A549 (cell line): ENCODE data around the gene FXR2. TPM values are rescaled to one million over a fixed set of nuclear protein-coding genes. Genes with fewer than 3 reads are reported as not detected.

Experiments used
- ATAC-seq, 2 experiments: fragments of 200-7000 bp in 1 of 2; fragments of >200 bp in 1 of 2; cut with Nextera tagmentation in 1 of 2; cut with Tn5 transposase in 1 of 2; 3 replicates each; pipeline versions ENCODE4 v1.8.0 to v1.9.1; 2018 to 2020; ENCODE audit warnings: mild to moderate bottlenecking in 1 of 2, moderate library complexity in 1 of 2
- CTCF ChIA-PET: fragments of 300-600 bp; sonication (Branson Sonifier 250); formaldehyde crosslinking; extraction: SDS; loops from one replicate; lab custom pipeline; 2021; ENCODE audit warnings: antibody characterized with exemption, inconsistent platforms; lab: Yijun Ruan, JAX
- POLR2A ChIA-PET: fragments of 350-600 bp; formaldehyde crosslinking; extraction: SDS; loops from one replicate; lab custom pipeline; 2021; ENCODE audit warnings: antibody characterized with exemption, inconsistent platforms; lab: Yijun Ruan, JAX
- DNase-seq, 2 experiments: peaks; one replicate each; pipeline versions ENCODE4 v3.0.0 to v3.0.0-alpha.2; 2011 to 2016; ENCODE audit warnings: low read depth in 1 of 2, low spot score in 1 of 2
- FAIRE-seq: peaks from 2 replicates; lab custom pipeline; 2011; peaks lifted over from hg19 to GRCh38; lab: Jason Lieb, UNC
- H3K27ac ChIP-seq, 2 experiments: fragments of >200 bp; sonication (Bioruptor Twin); formaldehyde crosslinking; 3 replicates each; pipeline ENCODE4 v1.5.1; 2016 to 2017
- H3K4me1 ChIP-seq: fragments of >200 bp; sonication (Bioruptor Twin); formaldehyde crosslinking; 3 replicates; pipeline ENCODE4 v1.6.1; 2016
- H3K4me2 ChIP-seq: fragments of >200 bp; sonication (Bioruptor Twin); formaldehyde crosslinking; 3 replicates; pipeline ENCODE4 v1.6.1; 2016
- H3K4me3 ChIP-seq: fragments of >200 bp; sonication (Bioruptor Twin); formaldehyde crosslinking; 3 replicates; pipeline ENCODE4 v1.5.1; 2016
- H3K9me3 ChIP-seq: fragments of >200 bp; sonication (Bioruptor Twin); formaldehyde crosslinking; 3 replicates; pipeline ENCODE4 v1.6.1; 2016
- BHLHE40 ChIP-seq: IDR thresholded peaks from 2 replicates; pipeline ENCODE4 v1.6.1; 2012; ENCODE audit warnings: low read depth, low read length, inconsistent platforms
- CHD2 ChIP-seq: fragments of 150-350 bp; IDR thresholded peaks from 2 replicates; pipeline ENCODE4 v1.6.1; 2014; ENCODE audit warnings: low read length; ENCODE audit not compliant: partially characterized antibody
- CHD4 ChIP-seq: fragments of 200-600 bp; sonication (generic); IDR thresholded peaks from 2 replicates; pipeline ENCODE4 v1.6.1; 2016; ENCODE audit warnings: antibody characterized with exemption, mild to moderate bottlenecking, borderline replicate concordance
- EHMT2 ChIP-seq: fragments of 200-600 bp; sonication (generic); IDR thresholded peaks from 2 replicates; pipeline ENCODE4 v1.6.1; 2016; ENCODE audit warnings: antibody characterized with exemption, low read depth, mild to moderate bottlenecking, moderate library complexity
- EP300 ChIP-seq, 2 experiments: fragments of >200 bp; sonication (Bioruptor Twin); formaldehyde crosslinking; IDR thresholded peaks; 2 replicates in 1 of 2; 3 replicates in 1 of 2; pipeline ENCODE4 v1.6.1; 2016 to 2017
- ESRRA ChIP-seq: fragments of 150-350 bp; IDR thresholded peaks from 2 replicates; pipeline ENCODE4 v1.6.1; 2014; ENCODE audit warnings: mild to moderate bottlenecking, low read length, borderline replicate concordance
- FOSB ChIP-seq: fragments of 250-450 bp; sonication (Bioruptor Pico); IDR thresholded peaks from 2 replicates; pipeline ENCODE4 v1.5.0; 2020; ENCODE audit warnings: mild to moderate bottlenecking, moderate library complexity
- FOSL2 ChIP-seq, 2 experiments: fragments of 450-650 bp in 1 of 2; fragments of >200 bp in 1 of 2; sonication (Bioruptor Twin) in 1 of 2; formaldehyde crosslinking; IDR thresholded peaks; 2 replicates each; pipeline versions ENCODE4 v1.5.0 to v1.6.1; 2016 to 2020; ENCODE audit warnings: mild to moderate bottlenecking in 1 of 2, moderate library complexity in 1 of 2
- FOXS1 ChIP-seq: fragments of 250-450 bp; sonication (Bioruptor Pico); IDR thresholded peaks from 2 replicates; pipeline ENCODE4 v1.5.0; 2020; ENCODE audit warnings: mild to moderate bottlenecking, moderate library complexity
- HDAC2 ChIP-seq: fragments of 200-600 bp; sonication (generic); IDR thresholded peaks from 2 replicates; pipeline ENCODE4 v1.6.1; 2016
- HEYL ChIP-seq: fragments of 250-450 bp; sonication (Bioruptor Pico); IDR thresholded peaks from 2 replicates; pipeline ENCODE4 v1.8.0; 2021; ENCODE audit warnings: mild to moderate bottlenecking, moderate library complexity
- HOXB5 ChIP-seq: fragments of 250-450 bp; sonication (Bioruptor Pico); IDR thresholded peaks from 2 replicates; pipeline ENCODE4 v1.5.0; 2020; ENCODE audit warnings: mild to moderate bottlenecking, moderate library complexity
- JUN ChIP-seq, 2 experiments: fragments of >200 bp; sonication (Bioruptor Twin); formaldehyde crosslinking; IDR thresholded peaks; 2 replicates in 1 of 2; 3 replicates in 1 of 2; pipeline ENCODE4 v1.6.1; 2016 to 2017
- JUNB ChIP-seq: fragments of >200 bp; sonication (Bioruptor Twin); formaldehyde crosslinking; IDR thresholded peaks from 2 replicates; pipeline ENCODE4 v1.6.1; 2016
- KDM1A ChIP-seq: fragments of 200-600 bp; sonication (generic); IDR thresholded peaks from 2 replicates; pipeline ENCODE4 v1.6.1; 2016; ENCODE audit warnings: low read depth, mild to moderate bottlenecking
- KDM5A ChIP-seq: fragments of 200-600 bp; sonication (generic); IDR thresholded peaks from 2 replicates; pipeline ENCODE4 v1.6.1; 2016; ENCODE audit warnings: antibody characterized with exemption, mild to moderate bottlenecking
- MAFK ChIP-seq: fragments of 450-650 bp; IDR thresholded peaks from 2 replicates; pipeline ENCODE4 v1.6.1; 2014; ENCODE audit not compliant: partially characterized antibody
- MYC ChIP-seq: IDR thresholded peaks from 2 replicates; pipeline ENCODE4 v1.6.1; 2012; ENCODE audit warnings: mild to moderate bottlenecking, inconsistent platforms, low read length, improper control_type of control experiment, borderline replicate concordance
- NPAS2 ChIP-seq: fragments of 250-450 bp; sonication (Bioruptor Pico); IDR thresholded peaks from 2 replicates; pipeline ENCODE4 v1.8.0; 2022; ENCODE audit warnings: mild to moderate bottlenecking, moderate library complexity, borderline replicate concordance
- NR3C1 ChIP-seq: fragments of >200 bp; sonication (Bioruptor Twin); formaldehyde crosslinking; IDR thresholded peaks from 3 replicates; pipeline ENCODE4 v1.6.1; 2017
- PHF8 ChIP-seq: fragments of 200-600 bp; sonication (generic); IDR thresholded peaks from 2 replicates; pipeline ENCODE4 v1.6.1; 2016; ENCODE audit warnings: low read depth, mild to moderate bottlenecking, antibody characterized with exemption, moderate library complexity, borderline replicate concordance
- POLR2A ChIP-seq: IDR thresholded peaks from 2 replicates; pipeline ENCODE4 v1.6.1; 2012; ENCODE audit warnings: mild to moderate bottlenecking, low read length
- RAD21 ChIP-seq, 2 experiments: fragments of >200 bp in 1 of 2; sonication (Bioruptor Twin) in 1 of 2; formaldehyde crosslinking in 1 of 2; IDR thresholded peaks in 1 of 2; conservative IDR thresholded peaks in 1 of 2; 2 replicates in 1 of 2; 3 replicates in 1 of 2; pipeline ENCODE4 v1.6.1; 2012 to 2018; ENCODE audit warnings: inconsistent platforms in 1 of 2
- RFX5 ChIP-seq: fragments of 450-650 bp; IDR thresholded peaks from 2 replicates; pipeline ENCODE4 v1.7.1; 2014; ENCODE audit warnings: antibody characterized with exemption, mild to moderate bottlenecking, moderate library complexity
- RNF2 ChIP-seq: fragments of 200-600 bp; sonication (generic); IDR thresholded peaks from 2 replicates; pipeline ENCODE4 v1.6.1; 2016; ENCODE audit warnings: low read depth, mild to moderate bottlenecking, antibody characterized with exemption, moderate library complexity, borderline replicate concordance
- TFCP2L1 ChIP-seq: fragments of 250-450 bp; sonication (Bioruptor Pico); IDR thresholded peaks from 2 replicates; pipeline ENCODE4 v1.5.0; 2021; ENCODE audit warnings: mild to moderate bottlenecking
- ZC3H11A ChIP-seq: fragments of 450-650 bp; IDR thresholded peaks from 2 replicates; pipeline ENCODE4 v1.6.1; 2014; ENCODE audit warnings: antibody characterized with exemption, mild to moderate bottlenecking
- ZFP36 ChIP-seq: fragments of 450-650 bp; IDR thresholded peaks from 2 replicates; pipeline ENCODE4 v1.6.1; 2014; ENCODE audit warnings: borderline replicate concordance; ENCODE audit not compliant: partially characterized antibody
- WGBS: methylation state at CpG from one replicate; pipeline ENCODE4 v1.1.6; 2017; ENCODE audit errors: missing lambda C conversion rate; 5-methylcytosine and 5-hydroxymethylcytosine counted together
- polyA plus RNA-seq, 4 experiments: library from polyadenylated mRNA; depleted of rRNA in 3 of 4; stranded (reverse); fragments of >200 nt; fragmentation: RNase III in 1 of 4; extraction: RNeasy Plus Mini Kit Qiagen cat#74134 plus additional on column Dnase treatment in 1 of 4; gene quantifications; 2 replicates in 3 of 4; 3 replicates in 1 of 4; pipeline ENCODE4 v1.2.3, GENCODE V29; 2011 to 2017
- TF ChIP-seq, protein P1 (sequence below): IDR thresholded peaks from 2 replicates; pipeline ENCODE4 v1.6.1; 2012; ENCODE audit warnings: low read depth, borderline replicate concordance
- TF ChIP-seq, protein P2 (sequence below): fragments of 200-600 bp; sonication (generic); IDR thresholded peaks from 2 replicates; pipeline ENCODE4 v1.6.1; 2016; ENCODE audit warnings: antibody characterized with exemption, mild to moderate bottlenecking, moderate library complexity
- TF ChIP-seq, protein P3 (sequence below): fragments of 250-450 bp; sonication (Bioruptor Pico); IDR thresholded peaks from 2 replicates; pipeline ENCODE4 v1.5.0; 2021; ENCODE audit warnings: mild to moderate bottlenecking, moderate library complexity, borderline replicate concordance
- TF ChIP-seq, protein P4 (sequence below): IDR thresholded peaks from 2 replicates; pipeline ENCODE4 v1.6.1; 2012
- TF ChIP-seq, protein P5 (sequence below): fragments of >200 bp; sonication (Bioruptor Twin); formaldehyde crosslinking; IDR thresholded peaks from 2 replicates; pipeline ENCODE4 v1.6.1; 2016

Gene FXR2
- polyA plus RNA-seq, 2 of the 4 experiments (the other 2 are of a cell fraction): 40.7 to 45.2 TPM

DNA sequence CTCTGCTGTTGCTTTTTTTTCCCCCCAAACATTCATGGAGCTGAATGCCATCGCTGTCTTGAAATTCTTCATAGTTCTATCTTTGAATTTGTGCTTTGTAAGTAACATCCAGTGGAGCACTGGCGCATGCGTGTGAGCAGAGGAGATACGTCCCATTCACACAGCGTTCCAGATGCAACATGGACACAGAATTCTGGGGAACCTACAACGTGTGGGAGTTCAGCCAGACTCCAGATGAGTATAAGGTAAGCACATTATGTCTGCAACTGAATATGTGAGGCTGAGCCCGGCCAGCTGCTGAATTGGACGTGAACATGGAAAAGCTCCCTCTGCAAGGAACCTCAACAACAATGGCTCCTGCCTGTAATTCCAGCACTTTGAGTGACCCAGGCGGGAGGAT is 31.8 kb upstream of the FXR2 start:
- TF ChIP-seq, protein P1, sequence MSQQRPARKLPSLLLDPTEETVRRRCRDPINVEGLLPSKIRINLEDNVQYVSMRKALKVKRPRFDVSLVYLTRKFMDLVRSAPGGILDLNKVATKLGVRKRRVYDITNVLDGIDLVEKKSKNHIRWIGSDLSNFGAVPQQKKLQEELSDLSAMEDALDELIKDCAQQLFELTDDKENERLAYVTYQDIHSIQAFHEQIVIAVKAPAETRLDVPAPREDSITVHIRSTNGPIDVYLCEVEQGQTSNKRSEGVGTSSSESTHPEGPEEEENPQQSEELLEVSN: no peak
- no peak for TF ChIP-seq EP300 (IDR thresholded peaks at IDR 0.05)
- no peak for TF ChIP-seq TFCP2L1 (CRISPR knock-in tag)
- TF ChIP-seq PHF8: no peak
- TF ChIP-seq JUN (IDR thresholded peaks at IDR 0.05): no peak
- no peak for TF ChIP-seq BHLHE40
- no peak for TF ChIP-seq EHMT2
- TF ChIP-seq, protein P2, sequence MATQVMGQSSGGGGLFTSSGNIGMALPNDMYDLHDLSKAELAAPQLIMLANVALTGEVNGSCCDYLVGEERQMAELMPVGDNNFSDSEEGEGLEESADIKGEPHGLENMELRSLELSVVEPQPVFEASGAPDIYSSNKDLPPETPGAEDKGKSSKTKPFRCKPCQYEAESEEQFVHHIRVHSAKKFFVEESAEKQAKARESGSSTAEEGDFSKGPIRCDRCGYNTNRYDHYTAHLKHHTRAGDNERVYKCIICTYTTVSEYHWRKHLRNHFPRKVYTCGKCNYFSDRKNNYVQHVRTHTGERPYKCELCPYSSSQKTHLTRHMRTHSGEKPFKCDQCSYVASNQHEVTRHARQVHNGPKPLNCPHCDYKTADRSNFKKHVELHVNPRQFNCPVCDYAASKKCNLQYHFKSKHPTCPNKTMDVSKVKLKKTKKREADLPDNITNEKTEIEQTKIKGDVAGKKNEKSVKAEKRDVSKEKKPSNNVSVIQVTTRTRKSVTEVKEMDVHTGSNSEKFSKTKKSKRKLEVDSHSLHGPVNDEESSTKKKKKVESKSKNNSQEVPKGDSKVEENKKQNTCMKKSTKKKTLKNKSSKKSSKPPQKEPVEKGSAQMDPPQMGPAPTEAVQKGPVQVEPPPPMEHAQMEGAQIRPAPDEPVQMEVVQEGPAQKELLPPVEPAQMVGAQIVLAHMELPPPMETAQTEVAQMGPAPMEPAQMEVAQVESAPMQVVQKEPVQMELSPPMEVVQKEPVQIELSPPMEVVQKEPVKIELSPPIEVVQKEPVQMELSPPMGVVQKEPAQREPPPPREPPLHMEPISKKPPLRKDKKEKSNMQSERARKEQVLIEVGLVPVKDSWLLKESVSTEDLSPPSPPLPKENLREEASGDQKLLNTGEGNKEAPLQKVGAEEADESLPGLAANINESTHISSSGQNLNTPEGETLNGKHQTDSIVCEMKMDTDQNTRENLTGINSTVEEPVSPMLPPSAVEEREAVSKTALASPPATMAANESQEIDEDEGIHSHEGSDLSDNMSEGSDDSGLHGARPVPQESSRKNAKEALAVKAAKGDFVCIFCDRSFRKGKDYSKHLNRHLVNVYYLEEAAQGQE: no peak
- TF ChIP-seq HEYL (CRISPR knock-in tag): no peak
- no peak for TF ChIP-seq HDAC2
- no peak for TF ChIP-seq CHD2
- no peak for TF ChIP-seq JUNB
- TF ChIP-seq RAD21 (conservative IDR thresholded peaks at IDR 0.05 in 1 of 2, IDR thresholded peaks at IDR 0.05 in 1 of 2): no peak
- no peak for TF ChIP-seq CHD4
- TF ChIP-seq FOSL2 (IDR thresholded peaks at IDR 0.05): no peak
- no peak for TF ChIP-seq FOSL2 (CRISPR knock-in tag; IDR thresholded peaks at IDR 0.05)
- TF ChIP-seq FOXS1 (CRISPR knock-in tag): no peak
- TF ChIP-seq HOXB5: no peak
- TF ChIP-seq ESRRA: no peak
- no peak for TF ChIP-seq KDM5A
- no peak for TF ChIP-seq RFX5
- ATAC-seq (no peak), FAIRE-seq (no peak), DNase-seq (no peak)
- H3K4me2 ChIP-seq: no peak overlapping the region
- no peaks in the 10 kb centered on the region for H3K9me3 ChIP-seq
- peaks cover 13% of the 10 kb centered on the region; the same call in 1 of the 3 replicates for H3K4me1 ChIP-seq
- 64% methylated on average over 8 of the region's 9 CpGs for WGBS
- CTCF ChIA-PET: interaction anchor here (0.6 to 8.0 kb wide), 10 partner anchors 9 to 245 kb away, joined by 3 to 80 read pairs (median 4); partner anchors contain the start of genes SAT2 and TP53
- POLR2A ChIA-PET: no interaction called here
- H3K4me3 ChIP-seq: no peak overlapping the region
- H3K27ac ChIP-seq: no peak overlapping the region

DNA sequence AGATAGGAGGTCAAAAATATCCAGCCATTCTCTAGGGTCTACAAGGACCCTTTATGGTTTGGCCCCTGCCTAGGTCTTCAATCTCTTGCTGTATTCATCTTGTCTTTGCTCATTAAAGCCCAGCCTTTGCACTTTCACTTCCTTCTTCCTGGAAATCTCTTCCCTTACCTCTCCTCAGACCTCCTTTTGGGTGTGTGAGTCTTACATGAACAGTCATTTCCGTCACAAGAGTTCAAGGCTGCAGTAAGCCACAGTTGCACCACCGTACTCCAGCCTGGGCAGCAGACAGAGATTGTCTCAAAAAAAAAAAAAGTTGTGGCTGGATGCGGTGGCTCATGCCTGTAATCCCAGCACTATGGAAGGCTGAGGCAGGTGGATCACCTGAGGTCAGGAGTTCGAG is 30.1 kb upstream of the FXR2 start:
- no peak for TF ChIP-seq KDM1A
- no peak for TF ChIP-seq ZFP36
- TF ChIP-seq, protein P3, sequence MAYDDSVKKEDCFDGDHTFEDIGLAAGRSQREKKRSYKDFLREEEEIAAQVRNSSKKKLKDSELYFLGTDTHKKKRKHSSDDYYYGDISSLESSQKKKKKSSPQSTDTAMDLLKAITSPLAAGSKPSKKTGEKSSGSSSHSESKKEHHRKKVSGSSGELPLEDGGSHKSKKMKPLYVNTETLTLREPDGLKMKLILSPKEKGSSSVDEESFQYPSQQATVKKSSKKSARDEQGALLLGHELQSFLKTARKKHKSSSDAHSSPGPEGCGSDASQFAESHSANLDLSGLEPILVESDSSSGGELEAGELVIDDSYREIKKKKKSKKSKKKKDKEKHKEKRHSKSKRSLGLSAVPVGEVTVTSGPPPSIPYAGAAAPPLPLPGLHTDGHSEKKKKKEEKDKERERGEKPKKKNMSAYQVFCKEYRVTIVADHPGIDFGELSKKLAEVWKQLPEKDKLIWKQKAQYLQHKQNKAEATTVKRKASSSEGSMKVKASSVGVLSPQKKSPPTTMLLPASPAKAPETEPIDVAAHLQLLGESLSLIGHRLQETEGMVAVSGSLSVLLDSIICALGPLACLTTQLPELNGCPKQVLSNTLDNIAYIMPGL (CRISPR knock-in tag): no peak
- TF ChIP-seq, protein P4, sequence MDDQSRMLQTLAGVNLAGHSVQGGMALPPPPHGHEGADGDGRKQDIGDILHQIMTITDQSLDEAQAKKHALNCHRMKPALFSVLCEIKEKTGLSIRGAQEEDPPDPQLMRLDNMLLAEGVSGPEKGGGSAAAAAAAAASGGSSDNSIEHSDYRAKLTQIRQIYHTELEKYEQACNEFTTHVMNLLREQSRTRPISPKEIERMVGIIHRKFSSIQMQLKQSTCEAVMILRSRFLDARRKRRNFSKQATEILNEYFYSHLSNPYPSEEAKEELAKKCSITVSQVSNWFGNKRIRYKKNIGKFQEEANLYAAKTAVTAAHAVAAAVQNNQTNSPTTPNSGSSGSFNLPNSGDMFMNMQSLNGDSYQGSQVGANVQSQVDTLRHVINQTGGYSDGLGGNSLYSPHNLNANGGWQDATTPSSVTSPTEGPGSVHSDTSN: no peak
- TF ChIP-seq FOSB: no peak
- no peak for TF ChIP-seq ZC3H11A
- no peak for TF ChIP-seq MYC
- TF ChIP-seq MAFK: no peak
- TF ChIP-seq RNF2: no peak
- TF ChIP-seq, protein P5, sequence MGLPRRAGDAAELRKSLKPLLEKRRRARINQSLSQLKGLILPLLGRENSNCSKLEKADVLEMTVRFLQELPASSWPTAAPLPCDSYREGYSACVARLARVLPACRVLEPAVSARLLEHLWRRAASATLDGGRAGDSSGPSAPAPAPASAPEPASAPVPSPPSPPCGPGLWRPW: no peak
- TF ChIP-seq JUN (IDR thresholded peaks at IDR 0.05): no peak
- no peak for TF ChIP-seq NPAS2
- TF ChIP-seq EHMT2: no peak
- no peak for TF ChIP-seq POLR2A
- no peak for TF ChIP-seq NR3C1
- no peak for TF ChIP-seq EP300 (IDR thresholded peaks at IDR 0.05)
- TF ChIP-seq, all 56 proteins: peak for 0
- no peak overlapping the region for H3K4me2 ChIP-seq
- no peaks in the 10 kb centered on the region for H3K9me3 ChIP-seq
- DNase-seq (no peak), FAIRE-seq (no peak), ATAC-seq (no peak)
- WGBS: 80% methylated on average over 4 of the region's 4 CpGs
- no peak overlapping the region for H3K4me3 ChIP-seq
- no peak overlapping the region for H3K27ac ChIP-seq
- ChIA-PET POLR2A (interaction anchor here (0.7 kb wide), 1 partner anchor 38 kb away, joined by 4 read pairs; no protein-coding TSS in a partner anchor), CTCF (interaction anchor here (8.0 kb wide), 1 partner anchor 11 kb away, joined by 80 read pairs; no protein-coding TSS in a partner anchor)
- no peaks in the 10 kb centered on the region for H3K4me1 ChIP-seq
